ENCODE measurements around the gene MPPED1. TPM values are rescaled to one million over a fixed set of nuclear protein-coding genes. Genes with fewer than 3 reads are reported as not detected.

The MPPED1 gene
- total and polyA plus RNA-seq, 2 experiments from 2014 or later = 0.30 to 0.97 TPM

DNA sequence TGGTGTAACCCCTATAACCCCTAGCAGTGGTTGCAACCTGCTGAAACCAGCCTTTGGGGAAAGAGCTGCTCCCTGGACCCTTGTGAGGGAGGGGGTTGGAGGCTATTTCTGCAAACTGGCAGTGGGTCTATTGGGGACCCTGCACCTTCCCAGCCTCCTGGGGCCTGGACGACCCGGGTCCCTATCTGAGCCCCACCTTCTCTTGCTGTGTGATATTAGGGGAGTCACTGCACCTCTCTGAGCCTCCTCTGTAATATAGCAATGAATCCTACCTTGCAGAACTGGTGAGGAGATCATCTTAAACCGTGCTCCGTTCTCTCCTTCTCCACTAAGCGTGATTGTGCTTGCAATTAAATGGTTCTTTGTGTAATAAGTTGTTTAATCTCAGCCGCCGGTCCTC is 24.0 kb upstream of the MPPED1 start:
- H3K79me2 ChIP-seq = no peaks in the 10 kb centered on the region
- no peaks in the 10 kb centered on the region for H3K27me3 ChIP-seq
- H3K27ac ChIP-seq = no peak overlapping the region
- H3K4me2 ChIP-seq = no peak overlapping the region
- no peak for DNase-seq (ENCODE audit: low spot score)
- peaks cover 12% of the 10 kb centered on the region for H3K4me1 ChIP-seq (ENCODE audit: insufficient read depth)
- TF ChIP-seq, protein P1, sequence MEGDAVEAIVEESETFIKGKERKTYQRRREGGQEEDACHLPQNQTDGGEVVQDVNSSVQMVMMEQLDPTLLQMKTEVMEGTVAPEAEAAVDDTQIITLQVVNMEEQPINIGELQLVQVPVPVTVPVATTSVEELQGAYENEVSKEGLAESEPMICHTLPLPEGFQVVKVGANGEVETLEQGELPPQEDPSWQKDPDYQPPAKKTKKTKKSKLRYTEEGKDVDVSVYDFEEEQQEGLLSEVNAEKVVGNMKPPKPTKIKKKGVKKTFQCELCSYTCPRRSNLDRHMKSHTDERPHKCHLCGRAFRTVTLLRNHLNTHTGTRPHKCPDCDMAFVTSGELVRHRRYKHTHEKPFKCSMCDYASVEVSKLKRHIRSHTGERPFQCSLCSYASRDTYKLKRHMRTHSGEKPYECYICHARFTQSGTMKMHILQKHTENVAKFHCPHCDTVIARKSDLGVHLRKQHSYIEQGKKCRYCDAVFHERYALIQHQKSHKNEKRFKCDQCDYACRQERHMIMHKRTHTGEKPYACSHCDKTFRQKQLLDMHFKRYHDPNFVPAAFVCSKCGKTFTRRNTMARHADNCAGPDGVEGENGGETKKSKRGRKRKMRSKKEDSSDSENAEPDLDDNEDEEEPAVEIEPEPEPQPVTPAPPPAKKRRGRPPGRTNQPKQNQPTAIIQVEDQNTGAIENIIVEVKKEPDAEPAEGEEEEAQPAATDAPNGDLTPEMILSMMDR (IDR thresholded peaks at IDR 0.05; ENCODE audit: poor library complexity) = no peak
- TF ChIP-seq EZH2 (IDR thresholded peaks at IDR 0.05; ENCODE audit: borderline replicate concordance) (no peak), EZH2phosphoT487 (IDR thresholded peaks at IDR 0.05; ENCODE audit: low read depth, severe bottlenecking, unreplicated experiment) (no peak)
- no peaks in the 10 kb centered on the region for H3K9me2 ChIP-seq (replicated peaks; ENCODE audit: insufficient read depth)
- no peak overlapping the region for H2AFZ ChIP-seq
- no peak overlapping the region for H3K4me3 ChIP-seq
- WGBS (ENCODE audit: low lambda C conversion rate, missing lambda C conversion rate) = 59% methylated on average over 7 of the region's 7 CpGs
- H3K36me3 ChIP-seq (replicated peaks; ENCODE audit: insufficient read depth, low read depth) = no peaks in the 10 kb centered on the region
- H3K9me3 ChIP-seq (ENCODE audit: low read depth) = no peaks in the 10 kb centered on the region
- H4K20me1 ChIP-seq (ENCODE audit: insufficient read depth, poor library complexity, severe bottlenecking) = no peaks in the 10 kb centered on the region

DNA sequence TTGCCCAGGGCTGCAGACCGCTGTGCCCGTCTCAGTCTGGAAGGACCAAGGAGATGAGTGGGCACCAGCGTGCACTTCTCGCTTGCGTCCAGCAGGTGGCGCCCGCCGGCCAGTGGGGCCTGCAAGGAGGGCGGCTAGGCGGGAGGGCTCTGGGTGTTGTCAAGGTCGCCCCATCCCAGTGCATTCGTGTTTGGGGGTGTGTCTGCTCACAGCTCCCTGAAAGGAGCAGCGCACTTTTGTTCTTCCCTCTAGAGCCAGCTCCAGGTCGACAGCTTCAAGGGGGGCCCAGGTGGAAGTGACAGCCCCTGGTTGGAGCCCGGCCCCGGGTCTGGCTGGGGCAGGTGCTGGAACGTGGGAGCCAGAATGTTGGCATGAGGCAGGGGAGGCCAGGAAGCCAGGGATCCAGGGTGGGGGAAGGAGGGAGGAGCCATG is 23.4 kb upstream of the MPPED1 start:
- H3K4me3 ChIP-seq = no peak overlapping the region
- no peaks in the 10 kb centered on the region for H4K20me1 ChIP-seq (ENCODE audit: insufficient read depth, poor library complexity, severe bottlenecking)
- 15% methylated on average over 14 of the region's 17 CpGs for WGBS (ENCODE audit: low lambda C conversion rate, missing lambda C conversion rate)
- no peaks in the 10 kb centered on the region for H3K79me2 ChIP-seq
- TF ChIP-seq EZH2 (IDR thresholded peaks at IDR 0.05; ENCODE audit: borderline replicate concordance) (no peak), EZH2phosphoT487 (IDR thresholded peaks at IDR 0.05; ENCODE audit: low read depth, severe bottlenecking, unreplicated experiment) (no peak)
- TF ChIP-seq, protein P1 (IDR thresholded peaks at IDR 0.05; ENCODE audit: poor library complexity) = peak; percentile 96
- peak overlapping the region; percentile 16 for H3K4me2 ChIP-seq
- peak; percentile 86 for DNase-seq (ENCODE audit: low spot score)
- no peaks in the 10 kb centered on the region for H3K27me3 ChIP-seq
- no peaks in the 10 kb centered on the region for H3K9me2 ChIP-seq (replicated peaks; ENCODE audit: insufficient read depth)
- H3K27ac ChIP-seq = peak overlapping the region; percentile 19
- H3K36me3 ChIP-seq (replicated peaks; ENCODE audit: insufficient read depth, low read depth) = no peaks in the 10 kb centered on the region
- no peak overlapping the region for H2AFZ ChIP-seq
- peaks cover 17% of the 10 kb centered on the region for H3K4me1 ChIP-seq (ENCODE audit: insufficient read depth)
- no peaks in the 10 kb centered on the region for H3K9me3 ChIP-seq (ENCODE audit: low read depth)

DNA sequence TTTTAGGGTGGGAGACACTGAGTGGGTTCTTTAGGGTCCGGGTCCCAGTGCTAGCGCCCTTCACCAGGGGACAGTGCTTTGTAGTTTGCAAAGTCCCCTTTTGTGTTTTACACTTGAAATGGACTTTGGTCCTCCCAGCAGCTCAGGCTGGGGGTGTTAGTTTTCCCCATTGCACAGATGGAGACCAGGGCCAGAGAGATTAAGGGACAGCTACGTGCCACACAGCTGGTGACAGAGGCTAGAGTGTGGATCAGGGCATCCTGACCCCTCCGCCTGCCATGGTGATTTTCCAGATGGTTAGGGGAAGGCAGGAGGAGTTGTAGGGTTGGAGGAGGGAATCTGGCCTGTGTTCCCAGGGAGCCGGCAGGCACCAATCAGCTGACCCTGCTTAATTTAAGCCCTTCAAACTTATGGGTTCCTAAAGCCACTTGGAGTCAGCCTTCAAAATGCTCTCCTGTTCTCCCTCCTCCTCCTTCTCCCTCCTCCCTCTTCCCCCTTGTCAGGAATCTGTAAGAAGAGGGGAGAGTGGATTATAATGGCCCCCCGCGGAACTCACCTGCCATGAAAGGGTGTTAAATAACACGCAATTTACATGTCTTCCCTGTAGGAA is 22.5 kb upstream of the MPPED1 start:
- Histone ChIP-seq H3K4me2 (peak overlapping the region; percentile 16), H3K27me3 (no peaks in the 10 kb centered on the region), H3K9me2 (replicated peaks; ENCODE audit: insufficient read depth) (no peaks in the 10 kb centered on the region), H2AFZ (no peak overlapping the region), H3K36me3 (replicated peaks; ENCODE audit: insufficient read depth, low read depth) (no peaks in the 10 kb centered on the region), H3K79me2 (no peaks in the 10 kb centered on the region), H3K4me3 (no peak overlapping the region), H3K27ac (peak overlapping the region; percentile 19), H3K4me1 (ENCODE audit: insufficient read depth) (peaks cover 20% of the 10 kb centered on the region), H3K9me3 (ENCODE audit: low read depth) (no peaks in the 10 kb centered on the region), H4K20me1 (ENCODE audit: insufficient read depth, poor library complexity, severe bottlenecking) (no peaks in the 10 kb centered on the region)
- TF ChIP-seq, protein P1 (IDR thresholded peaks at IDR 0.05; ENCODE audit: poor library complexity) = no peak
- no peak for TF ChIP-seq EZH2 (IDR thresholded peaks at IDR 0.05; ENCODE audit: borderline replicate concordance)
- no peak for TF ChIP-seq EZH2phosphoT487 (IDR thresholded peaks at IDR 0.05; ENCODE audit: low read depth, severe bottlenecking, unreplicated experiment)
- DNase-seq (ENCODE audit: low spot score) = peak; percentile 5
- 72% methylated on average over 8 of the region's 8 CpGs for WGBS (ENCODE audit: low lambda C conversion rate, missing lambda C conversion rate)

All from hepatocyte (in vitro differentiated cells).